GM19193 (cell line): ENCODE results near the gene SEC23B.

Experiments used
- POLR2A ChIP-seq: IDR thresholded peaks from 4 replicates; pipeline ENCODE4 v1.6.1; 2011; ENCODE audit not compliant: insufficient read depth, insufficient read length; ENCODE audit errors: extremely low read depth

The SEC23B gene

DNA sequence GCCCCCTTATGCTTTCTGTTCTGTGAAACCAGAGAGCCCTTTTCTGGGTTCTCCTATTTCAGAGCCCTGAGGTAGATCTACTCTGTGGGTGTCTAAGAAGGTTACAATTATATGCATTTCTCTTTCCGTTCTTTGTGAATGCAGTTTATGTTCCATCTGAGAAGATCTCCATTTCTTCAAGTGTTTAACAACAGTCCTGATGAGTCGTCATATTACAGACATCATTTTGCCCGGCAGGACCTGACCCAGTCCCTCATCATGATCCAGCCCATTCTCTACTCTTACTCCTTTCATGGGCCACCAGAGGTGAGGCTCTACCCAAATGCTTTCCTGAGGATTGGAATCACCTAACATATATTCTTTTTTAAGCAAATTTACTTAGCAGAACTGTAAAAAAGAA is 40.7 kb downstream of the SEC23B start:
- TF ChIP-seq POLR2A = no peak

GRCh38 chr20:18553746-18554145 is 46.0 kb downstream of the SEC23B start:
- TF ChIP-seq POLR2A = no peak

DNA sequence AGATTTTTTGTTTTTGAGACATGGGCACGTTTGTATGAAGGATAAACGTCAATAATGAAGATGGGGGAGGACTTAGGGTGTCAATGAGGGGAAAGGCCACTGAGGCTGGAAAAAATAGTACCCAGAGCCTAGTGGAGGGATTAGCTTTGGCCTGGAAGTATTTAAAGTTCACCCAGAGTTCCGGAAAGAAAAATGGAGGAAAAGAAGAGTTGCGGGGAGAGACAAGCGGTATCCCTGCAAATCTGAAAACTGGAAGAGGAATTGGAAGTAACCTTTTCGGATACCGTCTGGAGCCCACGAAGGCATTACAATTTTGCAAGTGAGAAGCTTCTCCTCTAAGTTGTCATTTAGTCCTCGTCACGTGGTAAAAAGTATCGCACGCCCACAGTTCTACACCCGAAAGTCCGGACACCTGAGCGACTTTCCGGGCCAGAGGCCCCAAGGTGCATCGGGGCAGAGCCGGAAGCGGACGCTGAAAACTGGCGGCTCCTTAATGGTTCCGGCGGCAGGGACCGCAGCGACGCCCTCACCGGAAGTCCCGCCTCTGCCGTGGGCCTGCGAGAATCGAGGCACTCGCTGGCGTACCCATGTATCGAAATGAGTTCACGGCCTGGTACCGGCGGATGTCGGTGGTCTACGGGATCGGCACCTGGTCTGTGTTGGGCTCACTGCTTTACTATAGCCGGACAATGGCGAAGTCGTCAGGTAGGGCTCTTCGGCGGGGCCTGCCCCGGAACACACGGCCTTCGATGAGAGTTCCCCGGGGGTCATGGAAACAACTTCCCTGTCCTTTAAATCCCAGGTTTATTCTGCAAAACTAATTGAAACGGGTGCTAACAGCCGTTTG is 59.4 kb downstream of the SEC23B start, which contains the start of gene SMIM26:
Gene SMIM26, plus strand, starts transcription at position 541 of the 847 bp plus-strand sequence. Its CDS starts 47 bp downstream, at position 588.
- peak; percentile 91 for TF ChIP-seq POLR2A

- no peak for TF ChIP-seq POLR2A
Observed at GRCh38 chr20:18567739-18568091, 60.0 kb downstream of the SEC23B start.

GRCh38 chr20:18571009-18571408 is 63.3 kb downstream of the SEC23B start:
- no peak for TF ChIP-seq POLR2A

DNA sequence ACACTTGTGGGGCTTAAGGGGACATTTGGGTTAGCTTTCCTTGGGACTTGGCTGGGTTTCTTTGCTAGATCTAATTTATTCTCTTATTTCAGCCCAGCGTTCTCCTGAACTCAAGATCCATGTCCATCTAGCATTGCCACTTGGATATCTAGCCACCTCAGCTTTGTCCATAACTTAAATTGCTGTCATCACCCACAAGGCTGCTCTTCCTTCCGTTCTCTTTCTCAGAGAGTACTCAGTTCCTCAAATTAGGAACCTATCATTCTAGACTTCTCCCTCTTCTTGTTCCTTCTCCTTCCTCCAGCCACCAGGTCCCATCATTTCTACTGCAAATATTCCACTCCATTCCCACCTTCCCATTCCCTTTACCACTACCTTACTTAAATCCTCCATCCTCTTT is 63.8 kb downstream of the SEC23B start:
- no peak for TF ChIP-seq POLR2A

GRCh38 chr20:18577942-18578341 is 70.2 kb downstream of the SEC23B start:
- TF ChIP-seq POLR2A = no peak

GRCh38 chr20:18578581-18578980 is 70.8 kb downstream of the SEC23B start:
- no peak for TF ChIP-seq POLR2A

GRCh38 chr20:18580012-18580411 is 72.3 kb downstream of the SEC23B start:
- no peak for TF ChIP-seq POLR2A

DNA sequence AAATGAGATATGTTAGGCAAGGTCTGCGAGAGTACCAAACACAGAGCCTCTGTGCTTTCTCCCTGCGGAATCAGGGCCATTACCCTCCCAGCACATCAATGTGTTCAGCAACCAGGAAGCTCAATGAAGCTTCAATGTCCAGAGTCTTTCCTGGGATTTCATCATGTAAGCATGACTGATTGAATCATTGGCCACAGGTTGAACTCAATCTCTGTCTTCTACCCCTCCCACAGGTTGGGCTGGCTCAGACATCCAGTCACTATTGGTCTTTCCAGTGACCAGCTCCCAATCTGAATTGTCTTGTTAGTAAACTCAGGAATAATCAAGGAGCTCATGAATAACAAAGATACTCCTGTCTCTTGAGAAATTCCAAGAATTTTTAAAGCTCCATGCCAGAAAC is 77.4 kb downstream of the SEC23B start:
- TF ChIP-seq POLR2A = no peak

DNA sequence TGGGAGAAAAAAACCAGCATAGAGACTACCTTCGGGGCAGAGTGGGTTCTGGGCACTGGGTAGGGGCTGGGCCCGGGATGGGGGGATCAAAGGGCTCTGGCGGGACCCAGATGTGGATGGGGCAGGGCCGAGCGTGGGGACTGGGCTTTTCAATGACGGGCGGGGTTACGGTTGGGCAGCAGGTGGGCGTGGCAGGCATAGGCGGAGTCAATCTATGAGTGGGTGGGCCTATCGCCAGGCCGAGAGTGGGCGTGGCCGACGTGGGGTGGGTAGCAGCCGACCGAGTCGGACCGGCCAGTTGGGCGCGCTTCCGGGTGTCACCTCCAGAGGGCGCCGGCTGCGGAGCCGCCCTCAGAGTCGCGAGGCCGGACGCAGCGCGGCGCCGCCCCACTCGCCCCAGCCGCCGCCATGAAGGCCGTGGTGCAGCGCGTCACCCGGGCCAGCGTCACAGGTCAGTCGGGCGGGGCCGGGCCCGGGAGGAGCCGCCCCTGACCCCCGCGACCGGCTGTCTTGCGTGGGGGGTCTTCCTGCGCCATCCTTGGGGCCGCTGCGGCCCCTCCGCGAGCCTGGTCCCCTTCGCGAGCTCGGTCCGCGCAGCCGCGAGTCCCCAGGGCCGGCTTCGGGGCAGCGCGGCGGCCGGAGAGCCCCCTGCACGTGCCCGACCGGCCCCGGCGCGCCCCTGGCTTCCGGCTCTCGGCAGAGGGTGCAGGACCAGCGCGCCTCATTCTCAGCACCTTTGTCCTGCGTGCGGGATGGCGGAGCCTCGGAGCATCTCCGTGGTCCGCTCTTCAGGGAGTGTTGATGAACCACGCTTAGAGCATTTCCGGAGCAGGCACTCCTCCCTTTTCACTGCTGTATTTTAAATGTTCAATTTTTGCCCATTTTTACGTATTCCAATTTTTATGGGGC is 80.2 kb downstream of the SEC23B start, which contains the start of gene DTD1:
Gene DTD1, plus strand, starts transcription at position 390 of the 909 bp plus-strand sequence. Its CDS starts 19 bp downstream, at position 409.
- peak; percentile 75 for TF ChIP-seq POLR2A

DNA sequence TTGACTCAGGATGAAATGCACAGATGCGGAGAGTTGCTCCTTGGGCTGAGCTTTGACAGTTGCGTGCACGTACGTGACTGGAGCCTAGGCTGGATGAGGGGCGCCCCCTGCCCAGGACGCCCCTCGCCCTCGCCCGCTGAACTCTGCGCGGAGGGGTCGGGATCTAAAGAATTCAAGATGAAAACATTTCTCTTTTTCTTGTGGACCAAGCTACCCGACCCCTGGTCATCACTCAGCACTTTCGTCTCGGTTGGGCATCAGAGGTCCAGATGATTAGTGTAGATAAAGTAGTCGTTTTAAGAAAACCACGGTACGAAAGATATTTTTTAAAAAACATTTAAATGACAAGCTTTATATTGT is 80.8 kb downstream of the SEC23B start:
- no peak for TF ChIP-seq POLR2A

DNA sequence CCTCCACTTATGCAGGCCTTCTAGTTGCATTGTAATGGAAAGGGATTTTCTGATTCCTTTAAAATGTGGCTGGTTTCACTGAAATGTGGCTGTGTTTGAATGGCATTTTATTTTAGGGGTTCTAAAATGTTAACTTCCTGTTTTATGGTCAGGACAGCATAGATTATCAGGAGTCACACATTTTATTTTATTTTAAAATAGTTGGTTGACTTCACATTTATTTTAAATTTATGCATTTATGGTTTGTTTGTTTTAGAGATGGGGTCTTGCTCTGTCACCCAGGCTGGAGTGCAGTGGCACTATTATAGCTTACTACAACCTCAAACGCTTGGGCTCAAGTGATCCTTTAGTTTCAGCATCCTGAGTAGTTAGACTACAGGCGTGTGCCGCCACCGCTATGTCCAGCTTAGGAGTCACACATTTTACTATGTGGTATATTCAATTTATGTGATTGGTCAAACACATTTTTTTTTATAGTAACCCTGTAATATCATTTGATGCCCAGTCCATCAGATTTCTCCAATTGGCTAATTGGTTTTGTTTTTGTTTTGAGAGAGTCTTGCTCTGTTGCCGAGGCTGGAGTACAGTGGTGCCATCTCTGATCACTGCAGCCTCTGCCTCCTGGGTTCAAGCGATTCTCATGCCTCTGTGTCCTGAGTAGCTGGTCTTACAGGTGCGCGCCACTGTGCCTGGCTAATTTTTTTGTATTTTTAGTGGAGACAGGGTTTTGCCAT is 82.4 kb downstream of the SEC23B start:
- TF ChIP-seq POLR2A = no peak

DNA sequence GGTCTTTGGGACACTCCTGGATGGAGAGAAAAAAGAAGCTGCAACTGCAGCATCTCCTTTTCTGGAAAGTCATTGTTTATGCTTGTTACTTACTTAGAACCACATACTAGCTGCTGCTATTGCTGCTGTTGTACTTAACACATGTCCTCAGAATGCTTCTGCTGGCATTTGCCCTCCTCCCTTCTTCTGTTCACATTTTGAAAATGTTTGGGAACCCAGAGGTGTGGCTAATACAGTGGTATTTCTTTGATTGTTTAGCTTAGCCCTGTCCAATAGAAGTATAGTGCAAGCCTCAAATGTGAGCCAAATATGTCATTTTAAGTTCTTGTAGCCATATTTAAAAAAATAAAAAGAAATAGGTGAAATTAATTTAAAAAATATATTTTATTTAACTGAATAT is 88.5 kb downstream of the SEC23B start:
- TF ChIP-seq POLR2A = no peak

GRCh38 chr20:18609741-18610140 is 102.0 kb downstream of the SEC23B start:
- no peak for TF ChIP-seq POLR2A
